ENCODE data around the gene SLC6A1.

DNA sequence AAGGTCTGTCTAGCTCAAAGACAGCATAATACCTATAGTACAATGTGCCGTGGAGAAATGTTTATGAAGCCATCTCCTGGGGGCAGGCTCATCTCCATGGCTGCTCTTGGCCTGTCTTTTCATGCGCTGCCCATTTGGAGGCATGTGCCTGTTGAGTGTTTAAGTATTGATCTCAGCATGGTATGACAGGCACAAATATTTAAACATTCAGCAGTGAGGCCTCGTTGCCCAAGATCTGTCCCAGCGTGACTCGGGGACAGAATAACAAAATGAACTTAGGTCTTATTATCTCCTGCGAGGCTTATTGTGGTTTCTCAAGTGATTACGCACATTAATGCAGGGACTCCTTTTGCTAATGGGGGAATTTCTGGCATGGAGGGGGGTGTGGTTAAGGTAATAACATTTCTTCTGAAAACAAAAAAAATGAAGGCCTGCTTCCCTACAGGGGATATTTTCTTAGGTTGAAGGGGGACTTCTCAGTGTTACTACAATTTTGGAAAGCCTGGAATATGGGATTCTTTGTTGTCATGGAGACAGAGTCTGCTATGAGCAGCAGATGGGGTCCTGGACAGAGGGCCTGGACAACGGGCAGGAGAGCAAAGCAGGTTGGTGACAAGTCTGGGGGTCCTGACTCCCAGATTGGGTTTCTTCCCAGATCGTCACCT, 4.4 kb upstream of the SLC6A1 start:
- TF ChIP-seq POLR2AphosphoS5 (IDR thresholded peaks at IDR 0.05; ENCODE audit: low read depth, low read length) (no peak), JUND (IDR thresholded peaks at IDR 0.05) (no peak), EZH2phosphoT487 (IDR thresholded peaks at IDR 0.05; ENCODE audit: borderline replicate concordance, low read depth) (no peak), RFX5 (IDR thresholded peaks at IDR 0.05; ENCODE audit: low read length) (no peak), GABPA (IDR thresholded peaks at IDR 0.05; ENCODE audit: low read depth) (no peak), SMC3 (IDR thresholded peaks at IDR 0.05; ENCODE audit: low read depth, low read length) (no peak), NFIC (IDR thresholded peaks at IDR 0.05; ENCODE audit: borderline replicate concordance) (no peak), FOXM1 (IDR thresholded peaks at IDR 0.05; ENCODE audit: low read depth) (no peak)
- TF ChIP-seq, protein P1, sequence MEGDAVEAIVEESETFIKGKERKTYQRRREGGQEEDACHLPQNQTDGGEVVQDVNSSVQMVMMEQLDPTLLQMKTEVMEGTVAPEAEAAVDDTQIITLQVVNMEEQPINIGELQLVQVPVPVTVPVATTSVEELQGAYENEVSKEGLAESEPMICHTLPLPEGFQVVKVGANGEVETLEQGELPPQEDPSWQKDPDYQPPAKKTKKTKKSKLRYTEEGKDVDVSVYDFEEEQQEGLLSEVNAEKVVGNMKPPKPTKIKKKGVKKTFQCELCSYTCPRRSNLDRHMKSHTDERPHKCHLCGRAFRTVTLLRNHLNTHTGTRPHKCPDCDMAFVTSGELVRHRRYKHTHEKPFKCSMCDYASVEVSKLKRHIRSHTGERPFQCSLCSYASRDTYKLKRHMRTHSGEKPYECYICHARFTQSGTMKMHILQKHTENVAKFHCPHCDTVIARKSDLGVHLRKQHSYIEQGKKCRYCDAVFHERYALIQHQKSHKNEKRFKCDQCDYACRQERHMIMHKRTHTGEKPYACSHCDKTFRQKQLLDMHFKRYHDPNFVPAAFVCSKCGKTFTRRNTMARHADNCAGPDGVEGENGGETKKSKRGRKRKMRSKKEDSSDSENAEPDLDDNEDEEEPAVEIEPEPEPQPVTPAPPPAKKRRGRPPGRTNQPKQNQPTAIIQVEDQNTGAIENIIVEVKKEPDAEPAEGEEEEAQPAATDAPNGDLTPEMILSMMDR (IDR thresholded peaks at IDR 0.05) = no peak
- TF ChIP-seq, protein P2, sequence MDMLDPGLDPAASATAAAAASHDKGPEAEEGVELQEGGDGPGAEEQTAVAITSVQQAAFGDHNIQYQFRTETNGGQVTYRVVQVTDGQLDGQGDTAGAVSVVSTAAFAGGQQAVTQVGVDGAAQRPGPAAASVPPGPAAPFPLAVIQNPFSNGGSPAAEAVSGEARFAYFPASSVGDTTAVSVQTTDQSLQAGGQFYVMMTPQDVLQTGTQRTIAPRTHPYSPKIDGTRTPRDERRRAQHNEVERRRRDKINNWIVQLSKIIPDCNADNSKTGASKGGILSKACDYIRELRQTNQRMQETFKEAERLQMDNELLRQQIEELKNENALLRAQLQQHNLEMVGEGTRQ (IDR thresholded peaks at IDR 0.05; ENCODE audit: borderline replicate concordance, low read depth, low read length) = no peak
- TF ChIP-seq, protein P3, sequence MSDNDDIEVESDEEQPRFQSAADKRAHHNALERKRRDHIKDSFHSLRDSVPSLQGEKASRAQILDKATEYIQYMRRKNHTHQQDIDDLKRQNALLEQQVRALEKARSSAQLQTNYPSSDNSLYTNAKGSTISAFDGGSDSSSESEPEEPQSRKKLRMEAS (IDR thresholded peaks at IDR 0.05; ENCODE audit: low read depth) = no peak
